Esophagus squamous epithelium (tissue), 4 donors: ENCODE measurements around the gene DLG2.

Experiments
- POLR2A ChIP-seq, 4 donors: fragments of 450-650 bp; IDR thresholded peaks; one replicate each; pipeline ENCODE4 v1.6.1; 2017; ENCODE audit warnings: antibody characterized with exemption in 4 of 4, mild to moderate bottlenecking in 4 of 4, moderate library complexity in 3 of 4
- TF ChIP-seq, protein P1 (sequence below), 6 experiments: fragments of 450-650 bp in 4 of 6; fragments of 200-600 bp in 2 of 6; sonication (generic) in 2 of 6; IDR thresholded peaks; one replicate each; pipeline ENCODE4 v1.5.1; 2016 to 2019; ENCODE audit warnings: antibody characterized with exemption in 6 of 6, mild to moderate bottlenecking in 4 of 6, moderate library complexity in 4 of 6

DNA sequence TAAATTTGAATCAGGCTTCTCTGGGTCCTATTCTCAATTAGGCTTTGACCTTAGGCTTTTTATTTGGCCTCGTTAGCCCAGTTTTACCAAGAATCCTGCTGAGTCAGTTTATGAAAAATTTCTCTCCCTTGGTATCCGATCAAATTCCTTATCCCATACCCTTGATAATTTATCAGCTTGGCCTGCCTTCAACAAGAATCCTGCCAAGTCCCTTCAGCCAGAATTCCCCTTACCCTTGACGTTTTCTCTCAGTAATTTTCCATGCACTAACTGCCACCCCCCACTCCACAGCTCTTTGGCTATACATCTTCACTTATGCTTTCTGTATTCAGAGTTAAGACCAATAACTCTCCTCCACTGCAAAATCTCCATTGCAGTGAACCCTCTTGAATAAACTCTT, 1530.0 kb downstream of the DLG2 start:
- TF ChIP-seq, protein P1, sequence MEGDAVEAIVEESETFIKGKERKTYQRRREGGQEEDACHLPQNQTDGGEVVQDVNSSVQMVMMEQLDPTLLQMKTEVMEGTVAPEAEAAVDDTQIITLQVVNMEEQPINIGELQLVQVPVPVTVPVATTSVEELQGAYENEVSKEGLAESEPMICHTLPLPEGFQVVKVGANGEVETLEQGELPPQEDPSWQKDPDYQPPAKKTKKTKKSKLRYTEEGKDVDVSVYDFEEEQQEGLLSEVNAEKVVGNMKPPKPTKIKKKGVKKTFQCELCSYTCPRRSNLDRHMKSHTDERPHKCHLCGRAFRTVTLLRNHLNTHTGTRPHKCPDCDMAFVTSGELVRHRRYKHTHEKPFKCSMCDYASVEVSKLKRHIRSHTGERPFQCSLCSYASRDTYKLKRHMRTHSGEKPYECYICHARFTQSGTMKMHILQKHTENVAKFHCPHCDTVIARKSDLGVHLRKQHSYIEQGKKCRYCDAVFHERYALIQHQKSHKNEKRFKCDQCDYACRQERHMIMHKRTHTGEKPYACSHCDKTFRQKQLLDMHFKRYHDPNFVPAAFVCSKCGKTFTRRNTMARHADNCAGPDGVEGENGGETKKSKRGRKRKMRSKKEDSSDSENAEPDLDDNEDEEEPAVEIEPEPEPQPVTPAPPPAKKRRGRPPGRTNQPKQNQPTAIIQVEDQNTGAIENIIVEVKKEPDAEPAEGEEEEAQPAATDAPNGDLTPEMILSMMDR (IDR thresholded peaks at IDR 0.05), result no peak
- no peak for TF ChIP-seq POLR2A (IDR thresholded peaks at IDR 0.05)
